ENCODE results near the gene RASIP1.
"Not testable (repeated sequence)": the region's sequence is repeated elsewhere in the genome, so short reads cannot be mapped to it uniquely, and the experiment has no call there.

RASIP1 gene

GRCh38 chr19:48713041-48713863 lies 27.2 kb downstream of the RASIP1 start:
- Mint-ChIP-seq H3K4me3 (peak overlapping the region; percentile 83), H3K36me3 (ENCODE audit: low read depth) (peaks cover 6% of the 10 kb centered on the region), H3K27me3 (no peaks in the 10 kb centered on the region), H3K27ac (no peak overlapping the region), H3K4me1 (peaks cover 8% of the 10 kb centered on the region), H3K9me3 (no peaks in the 10 kb centered on the region)
- ATAC-seq: no peak
- peak; percentile 12 for DNase-seq

- no peak for ATAC-seq
- H3K4me1 Mint-ChIP-seq: peaks cover 8% of the 10 kb centered on the region
- H3K9me3 Mint-ChIP-seq: no peaks in the 10 kb centered on the region
- no peak for DNase-seq
- H3K27ac Mint-ChIP-seq: no peak overlapping the region
- H3K27me3 Mint-ChIP-seq: no peaks in the 10 kb centered on the region
- no peak overlapping the region for H3K4me3 Mint-ChIP-seq
- H3K36me3 Mint-ChIP-seq (ENCODE audit: low read depth): peaks cover 6% of the 10 kb centered on the region
Observed at GRCh38 chr19:48711106-48711662, 29.2 kb downstream of the RASIP1 start.

GRCh38 chr19:48708471-48708870 lies 31.9 kb downstream of the RASIP1 start:
- Mint-ChIP-seq H3K9me3 (no peaks in the 10 kb centered on the region), H3K36me3 (ENCODE audit: low read depth) (peaks cover 6% of the 10 kb centered on the region), H3K27me3 (no peaks in the 10 kb centered on the region), H3K27ac (no peak overlapping the region), H3K4me1 (peaks cover 3% of the 10 kb centered on the region), H3K4me3 (no peak overlapping the region)
- ATAC-seq (no peak), DNase-seq (no peak)

- Mint-ChIP-seq H3K4me1 (no peaks in the 10 kb centered on the region), H3K27ac (no peak overlapping the region), H3K4me3 (no peak overlapping the region), H3K36me3 (ENCODE audit: low read depth) (no peaks in the 10 kb centered on the region), H3K27me3 (no peaks in the 10 kb centered on the region), H3K9me3 (no peaks in the 10 kb centered on the region)
- no peak for DNase-seq
- no peak for ATAC-seq
Observed at GRCh38 chr19:48705431-48705830, 35.0 kb downstream of the RASIP1 start.

GRCh38 chr19:48703316-48703715 lies 37.1 kb downstream of the RASIP1 start:
- ATAC-seq (no peak), DNase-seq (no peak)
- Mint-ChIP-seq H3K36me3 (ENCODE audit: low read depth) (no peaks in the 10 kb centered on the region), H3K27ac (no peak overlapping the region), H3K27me3 (peaks cover 5% of the 10 kb centered on the region), H3K4me1 (no peaks in the 10 kb centered on the region), H3K9me3 (no peaks in the 10 kb centered on the region), H3K4me3 (no peak overlapping the region)

GRCh38 chr19:48702701-48703100 lies 37.7 kb downstream of the RASIP1 start:
- H3K27me3 Mint-ChIP-seq: peaks cover 10% of the 10 kb centered on the region
- no peak for DNase-seq
- no peaks in the 10 kb centered on the region for H3K36me3 Mint-ChIP-seq (ENCODE audit: low read depth)
- no peaks in the 10 kb centered on the region for H3K4me1 Mint-ChIP-seq
- no peaks in the 10 kb centered on the region for H3K9me3 Mint-ChIP-seq
- H3K27ac Mint-ChIP-seq: no peak overlapping the region
- no peak for ATAC-seq
- no peak overlapping the region for H3K4me3 Mint-ChIP-seq

- H3K27me3 Mint-ChIP-seq: peaks cover 26% of the 10 kb centered on the region
- ATAC-seq: no peak
- no peak for DNase-seq
- peaks cover 7% of the 10 kb centered on the region for H3K4me1 Mint-ChIP-seq
- no peaks in the 10 kb centered on the region for H3K36me3 Mint-ChIP-seq (ENCODE audit: low read depth)
- no peak overlapping the region for H3K27ac Mint-ChIP-seq
- no peak overlapping the region for H3K4me3 Mint-ChIP-seq
- no peaks in the 10 kb centered on the region for H3K9me3 Mint-ChIP-seq
Observed at GRCh38 chr19:48698046-48698445, 42.4 kb downstream of the RASIP1 start.

- Mint-ChIP-seq H3K9me3 (no peaks in the 10 kb centered on the region), H3K36me3 (ENCODE audit: low read depth) (no peaks in the 10 kb centered on the region), H3K27ac (no peak overlapping the region), H3K4me3 (no peak overlapping the region), H3K4me1 (peaks cover 7% of the 10 kb centered on the region), H3K27me3 (peaks cover 26% of the 10 kb centered on the region)
- peak; percentile 40 for ATAC-seq
- no peak for DNase-seq
Observed at GRCh38 chr19:48696353-48697010, 43.9 kb downstream of the RASIP1 start.

- Mint-ChIP-seq H3K27me3 (peaks cover 26% of the 10 kb centered on the region), H3K36me3 (ENCODE audit: low read depth) (no peaks in the 10 kb centered on the region), H3K9me3 (no peaks in the 10 kb centered on the region), H3K27ac (no peak within 1 kb of the TSS), H3K4me3 (no peak within 1 kb of the TSS), H3K4me1 (peaks cover 7% of the 10 kb centered on the region)
- ATAC-seq (no peak), DNase-seq (no peak)
Observed at GRCh38 chr19:48695743-48696352, 44.6 kb downstream of the RASIP1 start, which contains the start of gene FUT2. FUT2 (plus strand) TSS chr19:48695971; CDS start chr19:48702957, 6,986 bp downstream.

GRCh38 chr19:48693629-48694028 lies 46.8 kb downstream of the RASIP1 start:
- H3K4me3 Mint-ChIP-seq; H3K4me1 Mint-ChIP-seq; H3K27ac Mint-ChIP-seq; H3K36me3 Mint-ChIP-seq (ENCODE audit: low read depth); ATAC-seq; H3K9me3 Mint-ChIP-seq; DNase-seq: not testable (repeated sequence)
- H3K27me3 Mint-ChIP-seq: peaks cover 23% of the 10 kb centered on the region

GRCh38 chr19:48689449-48689848 lies 51.0 kb downstream of the RASIP1 start:
- Mint-ChIP-seq H3K9me3 (no peaks in the 10 kb centered on the region), H3K27me3 (no peaks in the 10 kb centered on the region)

GRCh38 chr19:48687776-48688175 lies 52.6 kb downstream of the RASIP1 start:
- no peaks in the 10 kb centered on the region for H3K9me3 Mint-ChIP-seq
- H3K4me3 Mint-ChIP-seq: no peak overlapping the region
- DNase-seq (no peak), ATAC-seq (no peak)
- no peaks in the 10 kb centered on the region for H3K36me3 Mint-ChIP-seq (ENCODE audit: low read depth)
- H3K27me3 Mint-ChIP-seq: no peaks in the 10 kb centered on the region
- H3K27ac Mint-ChIP-seq: no peak overlapping the region
- H3K4me1 Mint-ChIP-seq: no peaks in the 10 kb centered on the region

More at GRCh38 chr19:48689449-48689848, 51.0 kb downstream of the RASIP1 start:
- Mint-ChIP-seq H3K36me3 (ENCODE audit: low read depth) (no peaks in the 10 kb centered on the region), H3K4me3 (no peak overlapping the region), H3K27ac (no peak overlapping the region), H3K4me1 (no peaks in the 10 kb centered on the region)
- DNase-seq: no peak
- ATAC-seq: no peak

- DNase-seq; H3K27ac Mint-ChIP-seq; H3K36me3 Mint-ChIP-seq (ENCODE audit: low read depth); ATAC-seq; H3K4me1 Mint-ChIP-seq; H3K27me3 Mint-ChIP-seq; H3K4me3 Mint-ChIP-seq; H3K9me3 Mint-ChIP-seq: not testable (repeated sequence)
Observed at GRCh38 chr19:48686637-48687036, 53.8 kb downstream of the RASIP1 start.

- no peaks in the 10 kb centered on the region for H3K36me3 Mint-ChIP-seq (ENCODE audit: low read depth)
- DNase-seq (no peak), ATAC-seq (no peak)
- no peaks in the 10 kb centered on the region for H3K4me1 Mint-ChIP-seq
- no peaks in the 10 kb centered on the region for H3K9me3 Mint-ChIP-seq
- H3K27ac Mint-ChIP-seq: no peak overlapping the region
- no peaks in the 10 kb centered on the region for H3K27me3 Mint-ChIP-seq
- H3K4me3 Mint-ChIP-seq: no peak overlapping the region
Observed at GRCh38 chr19:48686088-48686487, 54.3 kb downstream of the RASIP1 start.

Measured in activated naive CD8-positive, alpha-beta T cell treated with anti-CD3 and anti-CD28 coated beads, Interleukin-2, amount 50 U/mL, for 24 hours (primary cell).